HG03457 (cell line): Measurements from ENCODE around the gene VTI1B.
"Not testable (repeated sequence)": the region's sequence is repeated elsewhere in the genome, so short reads cannot be mapped to it uniquely, and the experiment has no call there.

Experiments used
- ATAC-seq: cut with Tn5 transposase; IDR thresholded peaks from one replicate; pipeline ENCODE4 v1.9.1; 2021; ENCODE audit warnings: moderate number of reproducible peaks; ENCODE audit not compliant: unreplicated experiment

Gene VTI1B

GRCh38 chr14:67633451-67634147 lies 40.8 kb downstream of the VTI1B start:
- no peak for ATAC-seq

- no peak for ATAC-seq
These were observed 43.5 kb downstream of the VTI1B start for GRCh38 chr14:67630938-67631337.

DNA sequence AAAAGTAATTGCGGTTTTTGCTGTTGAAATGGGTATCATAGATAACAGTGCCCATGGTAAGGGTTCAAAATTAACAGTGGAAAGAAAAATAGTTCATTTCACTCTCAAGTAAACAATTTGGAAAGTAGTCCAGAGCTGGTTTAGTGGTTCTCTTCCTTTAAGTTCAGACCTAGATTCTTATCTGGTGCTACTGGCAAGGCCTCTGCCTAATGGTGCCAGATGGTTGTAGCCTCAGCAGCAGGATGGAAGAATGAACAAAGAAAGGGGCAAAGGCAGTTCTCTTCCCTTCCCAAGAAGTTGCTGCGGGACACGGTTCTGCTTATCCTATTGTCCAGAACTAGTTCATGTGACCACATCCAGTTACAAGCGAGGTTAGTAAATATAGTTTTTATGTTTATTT lies 44.2 kb downstream of the VTI1B start:
- ATAC-seq, result no peak

- no peak for ATAC-seq
These were observed 46.9 kb downstream of the VTI1B start for GRCh38 chr14:67627519-67627918.

DNA sequence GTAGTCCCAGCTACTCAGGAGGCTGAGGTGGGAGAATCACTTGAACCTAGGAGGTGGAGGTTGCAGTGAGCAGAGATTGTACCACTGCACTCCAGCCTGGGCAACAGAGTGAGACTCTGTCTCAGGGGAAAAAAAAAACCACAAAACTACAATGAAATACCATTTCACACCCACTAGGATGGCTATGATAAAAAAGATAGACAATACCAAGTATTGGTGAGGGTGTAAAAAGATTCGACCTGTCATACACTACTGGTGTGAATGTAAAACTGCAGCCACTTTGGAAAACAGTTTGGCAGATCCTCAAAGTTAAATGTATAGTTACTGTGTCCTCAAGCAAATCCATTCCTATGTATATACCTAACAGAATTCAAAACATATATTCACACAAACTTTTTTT lies 48.3 kb downstream of the VTI1B start:
- not testable (repeated sequence) for ATAC-seq

DNA sequence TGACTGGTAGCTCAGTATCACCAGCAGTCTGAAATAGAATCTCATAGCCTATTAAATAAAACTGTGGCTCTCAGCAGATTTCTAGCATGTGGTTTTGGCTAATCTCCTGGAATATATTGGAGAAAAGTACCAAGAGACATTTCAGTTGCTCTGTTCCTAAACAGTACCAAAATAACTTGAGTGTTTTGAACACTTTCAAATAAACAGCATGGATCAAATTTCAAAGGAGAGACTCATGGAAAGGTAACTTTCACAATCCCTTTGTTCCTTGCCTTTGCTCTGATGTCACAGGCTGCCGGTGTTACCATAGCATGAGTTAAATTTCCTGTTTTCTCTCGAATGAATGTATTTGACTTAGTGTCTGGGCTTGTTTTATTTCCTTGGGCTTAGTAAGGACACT lies 51.3 kb downstream of the VTI1B start:
- ATAC-seq, result no peak

- ATAC-seq, result no peak
These were observed 51.8 kb downstream of the VTI1B start for GRCh38 chr14:67622675-67623074.

- no peak for ATAC-seq
These were observed 54.1 kb downstream of the VTI1B start for GRCh38 chr14:67620217-67620785.

DNA sequence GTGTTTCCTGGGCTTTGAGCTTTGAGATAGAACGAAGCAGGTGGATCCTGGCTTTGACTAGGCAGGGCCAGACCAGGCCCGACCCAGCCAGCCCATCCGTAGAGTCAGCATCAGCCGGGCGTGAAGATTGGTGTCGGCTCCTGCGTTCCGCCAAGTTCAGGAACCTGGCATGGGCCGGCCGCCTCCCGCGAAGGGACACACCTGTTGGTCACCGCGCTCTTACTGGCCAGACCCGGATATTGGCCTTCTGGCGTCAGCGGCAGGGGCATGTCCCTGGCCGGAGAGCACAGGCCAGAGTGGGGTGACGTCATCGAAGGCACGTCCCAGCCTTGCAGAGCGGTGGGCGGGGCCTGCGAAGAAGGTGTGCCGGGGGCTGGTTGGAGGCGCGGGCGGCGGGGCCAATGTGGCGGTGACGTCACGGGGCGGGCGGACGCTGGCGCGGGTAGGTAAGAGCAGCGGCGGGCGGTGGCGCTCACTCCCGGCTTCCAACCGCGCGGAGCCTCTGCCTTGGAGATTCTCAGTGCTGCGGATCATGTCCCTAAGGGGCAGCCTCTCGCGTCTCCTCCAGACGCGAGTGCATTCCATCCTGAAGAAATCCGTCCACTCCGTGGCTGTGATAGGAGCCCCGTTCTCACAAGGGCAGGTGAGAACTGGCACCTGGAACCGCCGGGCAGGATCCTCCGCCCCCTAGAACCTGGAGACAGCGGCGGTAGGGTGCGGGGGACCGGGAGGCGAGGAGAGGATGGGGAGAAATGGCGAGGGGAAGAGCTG lies 54.8 kb downstream of the VTI1B start, which contains the start of gene ARG2:
TSS of gene ARG2 (plus strand) at position 475 of the 771 bp plus-strand sequence. CDS start at position 533, 58 bp downstream.
- ATAC-seq, result peak; percentile 91

DNA sequence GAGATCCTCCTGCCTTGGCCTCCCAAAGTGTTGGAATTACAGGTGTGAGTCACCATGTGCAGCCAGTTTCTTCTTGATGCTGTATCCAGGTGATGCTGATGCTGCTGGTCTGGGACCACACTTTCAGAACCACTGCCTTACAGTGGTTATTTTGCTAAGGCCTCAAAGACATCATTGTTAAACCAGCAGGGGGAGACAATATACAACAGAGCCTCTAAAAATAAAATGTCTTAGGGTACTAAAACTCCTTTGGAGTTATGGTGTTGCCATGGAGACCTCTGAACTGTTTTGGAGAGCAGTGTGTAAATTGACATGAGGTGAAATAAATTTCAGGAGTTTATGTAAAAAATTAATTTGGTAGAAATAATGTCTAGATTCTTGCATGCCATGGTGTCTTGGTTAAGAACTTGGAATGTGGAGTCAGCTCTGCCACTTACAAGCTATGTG lies 55.8 kb downstream of the VTI1B start:
- no peak for ATAC-seq

- no peak for ATAC-seq
These were observed 63.9 kb downstream of the VTI1B start for GRCh38 chr14:67610491-67610890.

GRCh38 chr14:67609642-67610310 lies 64.7 kb downstream of the VTI1B start:
- ATAC-seq, result no peak

- ATAC-seq, result no peak
These were observed 66.8 kb downstream of the VTI1B start for GRCh38 chr14:67607646-67608045.

DNA sequence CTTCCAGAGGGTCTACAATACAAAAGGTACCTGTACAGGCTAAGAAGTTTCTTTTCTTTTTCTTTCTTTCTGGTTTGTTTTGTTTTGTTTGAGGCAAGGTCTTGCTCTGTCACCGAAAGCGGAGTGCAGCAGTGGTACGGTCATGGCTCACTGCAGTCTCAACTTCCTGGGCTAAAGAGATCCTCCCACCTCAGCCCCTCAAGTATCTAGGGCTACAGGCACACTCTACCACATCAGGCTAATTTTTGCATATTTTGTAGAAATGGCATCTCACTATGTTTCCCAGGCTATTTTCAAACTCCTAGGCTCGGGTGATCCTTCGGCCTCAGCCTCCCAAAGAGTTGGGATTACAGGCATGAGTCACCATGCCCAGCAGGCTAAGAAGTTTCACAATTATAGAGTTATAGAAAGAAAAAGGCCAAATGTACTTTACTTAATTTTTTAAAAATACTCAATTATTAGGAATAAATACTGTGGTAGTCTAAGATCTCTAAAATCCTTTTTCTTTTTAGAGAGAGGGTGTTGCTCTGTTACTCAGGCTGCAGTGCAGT lies 71.4 kb downstream of the VTI1B start:
- peak; percentile 52 for ATAC-seq

- ATAC-seq, result no peak
These were observed 72.4 kb downstream of the VTI1B start for GRCh38 chr14:67602076-67602475.

- ATAC-seq, result not testable (repeated sequence)
These were observed 73.9 kb downstream of the VTI1B start for GRCh38 chr14:67600562-67600974.

DNA sequence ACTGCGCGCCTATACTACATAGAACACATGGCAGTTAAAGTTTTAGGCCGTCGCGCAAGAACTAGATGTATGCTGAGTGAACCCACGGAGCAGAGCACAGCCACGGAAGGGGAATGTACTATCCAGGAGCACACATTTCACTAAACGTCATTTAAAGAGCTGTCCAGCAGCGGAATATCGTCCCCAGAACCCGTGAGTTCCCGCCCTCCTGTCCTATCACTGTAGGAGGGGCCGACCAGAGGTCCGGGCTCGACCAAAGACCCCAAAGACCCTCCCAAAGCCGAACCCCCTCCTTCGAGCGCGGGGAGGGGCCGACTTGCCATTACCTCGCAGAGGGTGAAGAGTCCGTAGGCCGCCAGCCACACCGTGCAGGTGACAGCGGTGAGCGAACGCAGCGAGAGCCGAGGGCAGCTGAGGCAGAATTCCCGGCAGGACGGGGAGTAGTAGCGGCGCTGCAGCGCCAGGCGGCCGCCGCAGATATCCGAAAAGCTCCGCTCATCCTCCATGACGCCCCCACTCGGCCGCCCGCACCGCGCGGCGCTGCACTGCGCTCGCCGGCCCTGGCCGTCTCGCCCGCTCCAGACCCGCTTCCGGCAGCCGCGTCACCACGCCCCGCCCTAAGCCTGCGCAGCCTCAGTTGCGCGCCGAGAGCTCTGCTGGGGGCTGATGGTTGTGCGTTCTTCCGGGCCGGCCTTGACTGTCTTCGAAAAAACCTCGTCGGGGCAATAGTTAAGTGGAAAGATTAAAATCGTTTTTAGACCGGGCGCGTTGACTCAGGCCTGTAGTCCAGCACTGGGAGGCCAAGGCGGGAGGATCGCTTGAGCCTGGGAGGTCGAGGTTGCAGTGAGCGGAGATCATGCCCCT lies 74.5 kb downstream of the VTI1B start, which contains the start of gene PIGH:
TSS of gene PIGH (minus strand) at position 571 of the 864 bp plus-strand sequence. CDS start at position 506, 65 bp downstream.
- ATAC-seq, result peak; percentile 75
